Aorta (tissue), 5 donors: ENCODE measurements around the gene KLHL14. TPM values are rescaled to one million over a fixed set of nuclear protein-coding genes. Genes with fewer than 3 reads are reported as not detected.
A peak's percentile ranks its signal among the peaks of the same experiment; 100 is the strongest.

Source experiments
- ATAC-seq: fragments of 200-7000 bp; cut with Tn5 transposase; one replicate; pipeline ENCODE4 v1.9.1; 2022; ENCODE audit warnings: moderate library complexity; ENCODE audit not compliant: low FRiP score
- DNase-seq, 2 donors: peaks; one replicate each; pipeline ENCODE4 v3.0.0-alpha.2; 2020
- H3K27ac ChIP-seq, 2 donors: one replicate each; pipeline ENCODE4 v1.5.1; 2013; ENCODE audit warnings: low read length in 2 of 2, mild to moderate bottlenecking in 2 of 2, moderate library complexity in 2 of 2, control low read depth in 1 of 2, inconsistent platforms in 1 of 2, low read depth in 1 of 2
- H3K27me3 ChIP-seq, 2 donors: one replicate each; pipeline ENCODE4 v1.6.1; 2013; ENCODE audit warnings: control low read depth in 1 of 2, low read length in 1 of 2, mild to moderate bottlenecking in 1 of 2, moderate library complexity in 1 of 2; ENCODE audit not compliant: insufficient read depth in 2 of 2, control insufficient read depth in 1 of 2
- H3K36me3 ChIP-seq, 2 donors: one replicate each; pipeline ENCODE4 v1.6.1; 2013; ENCODE audit warnings: control low read depth in 1 of 2, low read length in 1 of 2, mild to moderate bottlenecking in 1 of 2; ENCODE audit not compliant: insufficient read depth in 2 of 2, control insufficient read depth in 1 of 2
- H3K4me1 ChIP-seq, 2 donors: one replicate each; pipeline ENCODE4 v1.6.1; 2013; ENCODE audit warnings: low read length in 2 of 2, control low read depth in 1 of 2, mild to moderate bottlenecking in 1 of 2, moderate library complexity in 1 of 2; ENCODE audit not compliant: insufficient read depth in 2 of 2, control insufficient read depth in 1 of 2
- H3K4me3 ChIP-seq, 2 donors: one replicate each; pipeline ENCODE4 v1.5.1; 2013; ENCODE audit warnings: low read length in 2 of 2, control low read depth in 1 of 2, mild to moderate bottlenecking in 1 of 2
- H3K9me3 ChIP-seq: one replicate; pipeline ENCODE4 v1.6.1; 2013; ENCODE audit warnings: mild to moderate bottlenecking, low read length; ENCODE audit not compliant: control insufficient read depth
- WGBS, 2 donors: extraction: QIAGEN DNeasy Blood & Tissue Kit; methylation state at CpG; one replicate each; pipeline ENCODE4 v1.1.7; 2013; 5-methylcytosine and 5-hydroxymethylcytosine counted together
- intact Hi-C, 2 donors: fragments of 100-400 bp; cut with DNase I; formaldehyde crosslinking; loops; one replicate each; pipeline versions ENCODE4 v1.14.2 to v1.15.0; 2022
- long read RNA-seq, 2 donors: library from polyadenylated mRNA; unstranded; transcript quantifications; one replicate each; pipeline ENCODE4 v2.0.0, GENCODE V29; 2020 to 2021
- polyA plus RNA-seq, 2 donors: library from polyadenylated mRNA; stranded (reverse); fragments of 200-250 nt; gene quantifications; one replicate each; pipeline ENCODE4 v1.2.3, GENCODE V29; 2013
- total RNA-seq, 2 donors: library from RNA; stranded (reverse); fragmentation: NEBNext Ultra II Directional; extraction: Animal tissue kit (Norgen Biotek cat#: 25700); gene quantifications; one replicate each; pipeline ENCODE4 v1.2.1, GENCODE V29; 2021
- donor health status: healthy with polysubstance abuse.
- donor health status: Bipolar disorder and iron deficiency.
- donor health status: DM: no; HTN: no; CAD: no.
- donor health status: DM: no; HTN: no; CAD: no.
- donor health status: DM: yes; HTN: yes; CAD: no.

Gene KLHL14
- total RNA-seq (under 1 TPM; 0.09 to 0.36 TPM), polyA plus RNA-seq (not detected)
- long read RNA-seq, donor 1: 0 reads
- long read RNA-seq, donor 2: 0 reads

- intact Hi-C loops: no loop called here
- Histone ChIP-seq H3K27me3 (no peaks in the 10 kb centered on the region), H3K4me1 (no peaks in the 10 kb centered on the region), H3K36me3 (no peaks in the 10 kb centered on the region), H3K4me3 (peak within 1 kb of the TSS; percentile 12 to 52), H3K27ac (no peak within 1 kb of the TSS), H3K9me3 (no peaks in the 10 kb centered on the region)
- WGBS, 2 donors: 8 to 9% methylated on average over 17 of the region's 17 CpGs
- no peak for DNase-seq
- no peak for ATAC-seq
Observed at GRCh38 chr18:32772581-32773381, at the start of gene KLHL14. Gene KLHL14 (minus strand): TSS chr18:32773023. CDS start chr18:32770591, 2,432 bp downstream.

GRCh38 chr18:32822197-32822596 is 49.4 kb upstream of the KLHL14 start:
- no peaks in the 10 kb centered on the region for H3K27me3 ChIP-seq

GRCh38 chr18:32815881-32816280 is 43.1 kb upstream of the KLHL14 start:
- Histone ChIP-seq H3K36me3 (no peaks in the 10 kb centered on the region), H3K27ac (no peak overlapping the region), H3K9me3 (peaks cover 1% of the 10 kb centered on the region), H3K4me3 (no peak overlapping the region), H3K27me3 (peaks cover 0 to 1% of the 10 kb centered on the region in 2 donors), H3K4me1 (no peaks in the 10 kb centered on the region)
- ATAC-seq: no peak
- intact Hi-C loops: no loop called here
- DNase-seq: no peak
- 59 to 63% methylated on average over 3 of the region's 3 CpGs for WGBS, 2 donors

More at GRCh38 chr18:32822197-32822596, 49.4 kb upstream of the KLHL14 start:
- H3K4me3 ChIP-seq: no peak overlapping the region
- 85 to 87% methylated on average over 16 of the region's 16 CpGs for WGBS, 2 donors
- H3K36me3 ChIP-seq: no peaks in the 10 kb centered on the region
- no peak for ATAC-seq
- H3K9me3 ChIP-seq: no peaks in the 10 kb centered on the region
- intact Hi-C loops: loop anchor here in 1 of 2 donors (5.0 kb wide), 1 partner anchor 50 kb away; no protein-coding TSS in a partner anchor
- no peak overlapping the region for H3K27ac ChIP-seq
- no peaks in the 10 kb centered on the region for H3K4me1 ChIP-seq
- no peak for DNase-seq

GRCh38 chr18:32812342-32812741 is 39.5 kb upstream of the KLHL14 start:
- 31 to 76% methylated on average over 3 of the region's 3 CpGs for whole genome bisulfite sequencing, 2 donors
- Histone ChIP-seq H3K9me3 (peaks cover 3% of the 10 kb centered on the region), H3K36me3 (no peaks in the 10 kb centered on the region), H3K4me3 (no peak overlapping the region), H3K27ac (no peak overlapping the region), H3K4me1 (no peaks in the 10 kb centered on the region), H3K27me3 (peaks cover 0 to 1% of the 10 kb centered on the region in 2 donors)
- DNase-seq (no peak), ATAC-seq (no peak)
- intact Hi-C loops: no loop called here

- H3K27me3 ChIP-seq: peaks cover 0 to 1% of the 10 kb centered on the region in 2 donors
- DNase-seq (no peak), ATAC-seq (no peak)
- WGBS, 2 donors: 87 to 93% methylated on average over 1 of the region's 1 CpG
- H3K4me3 ChIP-seq: no peak overlapping the region
- intact Hi-C loops: no loop called here
- no peaks in the 10 kb centered on the region for H3K4me1 ChIP-seq
- H3K27ac ChIP-seq: no peak overlapping the region
- H3K9me3 ChIP-seq: peaks cover 3% of the 10 kb centered on the region
- no peaks in the 10 kb centered on the region for H3K36me3 ChIP-seq
Observed at GRCh38 chr18:32810314-32810713, 37.5 kb upstream of the KLHL14 start.

- no peaks in the 10 kb centered on the region for H3K36me3 ChIP-seq
- DNase-seq (no peak), ATAC-seq (no peak)
- no peak overlapping the region for H3K27ac ChIP-seq
- no peaks in the 10 kb centered on the region for H3K4me1 ChIP-seq
- no peaks in the 10 kb centered on the region for H3K27me3 ChIP-seq
- intact Hi-C loops: no loop called here
- 71 to 86% methylated on average over 5 of the region's 5 CpGs for WGBS, 2 donors
- H3K4me3 ChIP-seq: no peak overlapping the region
- peaks cover 1% of the 10 kb centered on the region for H3K9me3 ChIP-seq
Observed at GRCh38 chr18:32805354-32805753, 32.5 kb upstream of the KLHL14 start.

GRCh38 chr18:32804134-32804888 is 31.5 kb upstream of the KLHL14 start:
- intact Hi-C loops: no loop called here
- Histone ChIP-seq H3K4me3 (no peak overlapping the region), H3K4me1 (no peaks in the 10 kb centered on the region), H3K27me3 (no peaks in the 10 kb centered on the region), H3K9me3 (peaks cover 1% of the 10 kb centered on the region), H3K27ac (no peak overlapping the region), H3K36me3 (no peaks in the 10 kb centered on the region)
- ATAC-seq (no peak), DNase-seq (no peak)
- 56 to 61% methylated on average over 6 of the region's 6 CpGs for WGBS, 2 donors

GRCh38 chr18:32803568-32803967 is 30.7 kb upstream of the KLHL14 start:
- 16 to 23% methylated on average over 3 of the region's 3 CpGs for WGBS, 2 donors
- H3K27ac ChIP-seq: no peak overlapping the region
- H3K36me3 ChIP-seq: no peaks in the 10 kb centered on the region
- no peak for DNase-seq
- ATAC-seq: no peak
- intact Hi-C loops: no loop called here
- H3K9me3 ChIP-seq: peaks cover 1% of the 10 kb centered on the region
- no peaks in the 10 kb centered on the region for H3K27me3 ChIP-seq
- H3K4me3 ChIP-seq: no peak overlapping the region
- H3K4me1 ChIP-seq: no peaks in the 10 kb centered on the region
